Peyer's patch (tissue), 4 donors: ENCODE measurements around the gene PRAC2. TPM values are rescaled to one million over a fixed set of nuclear protein-coding genes. Genes with fewer than 3 reads are reported as not detected.

Experiments
- DNase-seq, 3 donors: peaks; one replicate each; pipeline ENCODE4 v3.0.0-alpha.2; 2017 to 2019
- H3K27ac ChIP-seq, 4 donors: fragments of 200-600 bp; sonication (generic); one replicate each; pipeline ENCODE4 v1.5.1; 2016 to 2019
- H3K27me3 ChIP-seq, 2 donors: fragments of 200-600 bp; sonication (generic); one replicate each; pipeline ENCODE4 v1.5.1; 2019
- H3K36me3 ChIP-seq, 3 donors: fragments of 200-600 bp; sonication (generic); one replicate each; pipeline ENCODE4 v1.5.1; 2016 to 2019
- H3K4me1 ChIP-seq, 4 donors: fragments of 200-600 bp; sonication (generic); one replicate each; pipeline ENCODE4 v1.5.1; 2016 to 2019
- H3K4me3 ChIP-seq, 4 donors: fragments of 200-600 bp; sonication (generic); 1 replicate in 3 of 4; 2 replicates in 1 of 4; pipeline ENCODE4 v1.5.1; 2016 to 2019; ENCODE audit warnings: mild to moderate bottlenecking in 1 of 4
- H3K9me3 ChIP-seq, 4 donors: fragments of 200-600 bp; sonication (generic); one replicate each; pipeline ENCODE4 v1.5.1; 2016 to 2019; ENCODE audit warnings: mild to moderate bottlenecking in 1 of 4
- CTCF ChIP-seq, 6 experiments: fragments of 450-650 bp in 4 of 6; fragments of 200-600 bp in 2 of 6; sonication (generic) in 1 of 6; IDR thresholded peaks; one replicate each; pipeline ENCODE4 v1.5.1; 2017 to 2019; ENCODE audit warnings: antibody characterized with exemption in 6 of 6, mild to moderate bottlenecking in 3 of 6, moderate library complexity in 1 of 6
- POLR2A ChIP-seq, 2 donors: fragments of 450-650 bp; IDR thresholded peaks; one replicate each; pipeline ENCODE4 v1.5.1; 2017; ENCODE audit warnings: antibody characterized with exemption in 2 of 2, mild to moderate bottlenecking in 2 of 2, moderate library complexity in 2 of 2
- small RNA-seq, 2 donors: library from RNA; depleted of rRNA; stranded (forward); fragments of <200 nt; gene quantifications; one replicate each; pipeline ENCODE3, GENCODE V24; 2016
- total RNA-seq, 4 donors: library from RNA; depleted of rRNA; stranded (reverse); fragments of >200 nt; gene quantifications; one replicate each; pipeline ENCODE4 v1.1.0, GENCODE V29; 2016

PRAC2 gene
- total RNA-seq, 4 donors from 2014 or later = not detected

- Histone ChIP-seq H3K27ac (no peak overlapping the region), H3K36me3 (no peaks in the 10 kb centered on the region), H3K4me1 (no peaks in the 10 kb centered on the region), H3K27me3 (no peaks in the 10 kb centered on the region), H3K4me3 (no peak overlapping the region), H3K9me3 (no peaks in the 10 kb centered on the region)
- no peak for DNase-seq
- TF ChIP-seq CTCF (IDR thresholded peaks at IDR 0.05) (no peak), POLR2A (IDR thresholded peaks at IDR 0.05) (no peak)
Observed at GRCh38 chr17:48769009-48769675, 46.2 kb downstream of the PRAC2 start.

- Histone ChIP-seq H3K4me3 (no peak overlapping the region), H3K36me3 (no peaks in the 10 kb centered on the region), H3K27ac (no peak overlapping the region), H3K27me3 (no peaks in the 10 kb centered on the region), H3K4me1 (no peaks in the 10 kb centered on the region), H3K9me3 (no peaks in the 10 kb centered on the region)
- TF ChIP-seq CTCF (IDR thresholded peaks at IDR 0.05) = no peak
- no peak for DNase-seq
Observed at GRCh38 chr17:48770954-48771353, 48.0 kb downstream of the PRAC2 start.

GRCh38 chr17:48773245-48773644, 50.3 kb downstream of the PRAC2 start:
- no peak for TF ChIP-seq CTCF (IDR thresholded peaks at IDR 0.05)
- TF ChIP-seq POLR2A (IDR thresholded peaks at IDR 0.05) = no peak
- no peak for DNase-seq
- no peaks in the 10 kb centered on the region for H3K27me3 ChIP-seq

More at GRCh38 chr17:48773245-48773644, 50.3 kb downstream of the PRAC2 start:
- Histone ChIP-seq H3K36me3 (no peaks in the 10 kb centered on the region), H3K4me3 (no peak overlapping the region), H3K4me1 (no peaks in the 10 kb centered on the region), H3K9me3 (no peaks in the 10 kb centered on the region), H3K27ac (no peak overlapping the region)

Small RNAs within 50 kb of the gene (small RNA-seq; reads per million reads assigned to genes)
- gene AC091179.2 (0 reads per million in 2 donors), gene COX6B1P2 (0 reads per million in 2 donors), gene MIR3185 (0 reads per million in 2 donors), gene RF02132 (0 reads per million in 2 donors), gene RF02133 (0 reads per million in 2 donors), gene RN7SL125P (0 reads per million in 2 donors)

Other genes with a start within 250 kb of the PRAC2 start
- not detected for gene HOXB1, start 192.2 kb upstream of the PRAC2 start, total RNA-seq
- 1 to 10 TPM; 1.4 to 9.6 (median 4.1) TPM for gene HOXB2, start 178.1 kb upstream of the PRAC2 start, total RNA-seq
- 1 to 10 TPM; 1.8 to 6.6 (median 5.1) TPM for gene HOXB4, start 144.8 kb upstream of the PRAC2 start, total RNA-seq
- 10 to 100 TPM; 37.0 to 89.3 (median 65.4) TPM for gene HOXB3, start 132.9 kb upstream of the PRAC2 start, total RNA-seq
- 10 to 100 TPM in 3 of 4 donors, 1 to 10 TPM in 1; 7.7 to 22.5 (median 15.0) TPM for gene HOXB5, start 129.4 kb upstream of the PRAC2 start, total RNA-seq
- gene HOXB6, start 118.2 kb upstream of the PRAC2 start, total RNA-seq = 10 to 100 TPM; 34.3 to 98.4 (median 66.7) TPM
- gene HOXB7, start 112.2 kb upstream of the PRAC2 start, total RNA-seq = 10 to 100 TPM; 10.7 to 22.8 (median 19.0) TPM
- 10 to 100 TPM in 3 of 4 donors, 1 to 10 TPM in 1; 1.8 to 21.2 (median 14.9) TPM for gene HOXB8, start 107.9 kb upstream of the PRAC2 start, total RNA-seq
- 10 to 100 TPM; 13.7 to 47.5 (median 24.9) TPM for gene HOXB9, start 96.8 kb upstream of the PRAC2 start, total RNA-seq
- not detected for gene PRAC1, start 667 bp upstream of the PRAC2 start, total RNA-seq
- gene HOXB13, start 5.6 kb downstream of the PRAC2 start, total RNA-seq = under 1 TPM in 1 of 4 donors, not detected in 3; 0.54 TPM
- gene TTLL6, start 94.0 kb downstream of the PRAC2 start, total RNA-seq = 1 to 10 TPM in 3 of 4 donors, not detected in 1; 1.1 to 7.5 (median 1.5) TPM
- gene CALCOCO2, start 107.8 kb downstream of the PRAC2 start, total RNA-seq = 100 to 1,000 TPM; 124 to 334 (median 163) TPM
- gene ATP5MC1, start 169.6 kb downstream of the PRAC2 start, total RNA-seq = 100 to 1,000 TPM in 3 of 4 donors, 10 to 100 TPM in 1; 56.1 to 126 (median 109) TPM
- gene UBE2Z, start 185.2 kb downstream of the PRAC2 start, total RNA-seq = 10 to 100 TPM; 42.9 to 58.0 (median 49.8) TPM
- gene SNF8, start 221.7 kb downstream of the PRAC2 start, total RNA-seq = 10 to 100 TPM; 60.2 to 80.9 (median 66.4) TPM
- not detected for gene GIP, start 245.4 kb downstream of the PRAC2 start, total RNA-seq